Erythroblast (primary cell): ENCODE results near the gene MAN2A2.
A peak's percentile ranks its signal among the peaks of the same experiment; 100 is the strongest.

Source experiments
- GATA1 ChIP-seq: IDR thresholded peaks from 2 replicates; pipeline ENCODE4 v1.6.1; 2011; ENCODE audit warnings: low read depth, mild to moderate bottlenecking, control low read depth, low read length, moderate library complexity
- POLR2A ChIP-seq: IDR thresholded peaks from 2 replicates; pipeline ENCODE4 v1.6.1; 2011; ENCODE audit warnings: mild to moderate bottlenecking, low read length

- TF ChIP-seq POLR2A (peak; percentile 22), GATA1 (no peak)
Observed at GRCh38 chr15:90917569-90917968, 14.5 kb downstream of the MAN2A2 start.
